Activated effector memory CD4-positive, alpha-beta T cell treated with Interleukin-2 at 50 U/mL for 16 hours (primary cell): ENCODE measurements around the gene UBQLN4.
"Not testable (repeated sequence)": the region's sequence is repeated elsewhere in the genome, so short reads cannot be mapped to it uniquely, and the experiment has no call there.

ENCODE experiments used
- DNase-seq: peaks from one replicate; pipeline ENCODE4 v3.0.0-alpha.2; 2020

Gene UBQLN4

GRCh38 chr1:156080863-156081179, 27.2 kb upstream of the UBQLN4 start:
- DNase-seq: no peak

GRCh38 chr1:156080241-156080862, 26.8 kb upstream of the UBQLN4 start:
- DNase-seq: no peak

DNA sequence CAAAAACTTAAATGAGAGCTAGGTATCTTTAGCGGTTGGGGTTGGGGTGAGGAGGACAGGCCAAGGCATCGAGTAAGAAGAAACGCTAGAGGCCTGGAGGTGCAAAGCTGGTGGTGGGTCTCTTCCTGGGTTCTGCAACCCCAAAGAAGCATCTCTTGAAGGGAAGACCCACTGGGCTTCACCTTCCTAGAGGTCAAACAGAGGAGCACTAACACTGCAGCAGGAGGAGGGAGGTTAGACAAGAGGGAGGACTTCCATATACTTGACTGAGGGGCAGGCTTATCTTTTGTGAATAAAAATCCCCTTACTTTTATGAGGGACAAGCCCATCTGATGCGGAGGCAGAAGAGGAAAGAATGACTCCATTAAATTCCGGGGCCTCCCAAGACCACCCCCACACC, 26.2 kb upstream of the UBQLN4 start:
- DNase-seq: no peak

DNA sequence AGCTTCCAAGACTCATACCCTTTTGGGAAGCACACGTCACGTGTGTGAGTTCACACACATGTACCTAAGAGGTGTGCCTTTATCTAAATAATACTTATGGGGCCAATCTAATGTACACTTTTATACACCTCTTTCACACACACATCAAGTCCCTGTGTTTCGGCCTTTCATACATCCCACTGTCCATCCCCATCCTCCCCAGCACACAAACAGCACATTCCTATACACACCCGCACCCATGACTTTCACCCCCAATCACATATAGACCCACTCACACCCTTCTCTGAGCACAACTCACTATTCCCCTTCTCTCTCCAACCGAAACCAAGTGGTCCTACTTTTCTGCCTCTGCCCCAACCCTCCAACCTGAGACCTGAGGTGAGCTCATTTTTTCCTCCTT, 25.1 kb upstream of the UBQLN4 start:
- no peak for DNase-seq

- no peak for DNase-seq
Observed at GRCh38 chr1:156077430-156077760, 23.8 kb upstream of the UBQLN4 start.

DNA sequence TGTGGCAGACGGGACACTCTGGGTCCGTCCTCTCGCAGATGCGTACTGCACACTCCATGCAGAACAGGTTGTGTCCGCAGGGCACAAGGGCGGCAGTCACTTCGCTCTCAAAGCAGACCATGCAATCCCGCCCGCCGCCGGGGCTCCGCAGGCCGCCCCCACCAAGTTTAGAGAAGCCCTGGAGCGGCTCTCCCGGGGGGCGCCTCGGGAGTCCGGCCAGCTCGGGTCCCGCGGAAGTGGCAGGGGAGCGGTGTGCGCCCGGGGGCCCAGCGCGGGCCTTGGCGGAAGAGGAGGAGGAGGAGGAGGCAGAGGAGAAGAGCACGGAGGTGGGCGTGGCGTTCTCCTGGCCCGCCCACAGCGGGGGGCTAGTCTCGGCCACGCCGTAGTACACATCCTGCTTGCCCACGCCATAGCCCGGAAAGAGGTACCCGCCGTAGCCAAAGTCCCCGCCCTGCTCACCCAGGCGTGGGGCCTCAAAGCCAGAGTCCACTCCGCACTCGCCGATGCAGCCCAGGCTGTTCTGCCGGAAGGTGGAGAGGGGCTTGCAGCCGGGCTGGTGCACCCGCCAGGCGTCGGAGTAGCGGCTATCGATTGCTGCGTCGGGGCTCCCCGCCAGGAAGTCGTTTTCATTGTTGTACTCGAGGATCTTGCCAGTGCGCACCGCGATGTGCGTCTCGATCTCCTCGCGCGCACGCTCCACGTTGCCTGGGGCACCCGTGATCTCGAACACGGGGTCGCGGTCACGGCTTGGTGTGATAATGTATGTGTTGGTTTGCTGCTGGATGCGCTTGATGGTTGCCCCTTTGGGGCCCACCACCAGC, 23.2 kb upstream of the UBQLN4 start:
- DNase-seq: no peak

GRCh38 chr1:156075775-156076204, 22.2 kb upstream of the UBQLN4 start:
- DNase-seq: no peak

- no peak for DNase-seq
Observed at GRCh38 chr1:156075162-156075561, 21.6 kb upstream of the UBQLN4 start.

DNA sequence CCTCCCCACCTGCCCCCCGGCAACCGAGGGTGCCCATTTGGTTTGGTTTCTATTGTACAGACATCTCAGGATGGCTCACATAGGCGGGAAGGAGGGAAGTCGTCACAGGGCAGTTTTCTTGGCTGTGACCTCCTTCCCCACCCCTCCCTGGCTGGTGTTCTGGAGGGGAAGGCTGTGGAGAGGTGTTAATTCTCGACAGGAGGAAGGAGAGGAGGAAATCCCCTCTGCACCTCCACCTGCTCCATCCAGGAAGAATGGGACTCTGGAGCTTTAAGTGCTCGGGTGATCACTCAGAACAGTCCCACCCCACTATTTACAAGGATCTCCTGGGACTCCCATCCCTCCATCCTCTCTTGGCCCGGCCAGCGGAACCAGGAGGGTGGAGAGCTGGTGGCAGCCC, 21.1 kb upstream of the UBQLN4 start:
- no peak for DNase-seq

GRCh38 chr1:156073740-156074139, 20.1 kb upstream of the UBQLN4 start:
- DNase-seq: no peak

DNA sequence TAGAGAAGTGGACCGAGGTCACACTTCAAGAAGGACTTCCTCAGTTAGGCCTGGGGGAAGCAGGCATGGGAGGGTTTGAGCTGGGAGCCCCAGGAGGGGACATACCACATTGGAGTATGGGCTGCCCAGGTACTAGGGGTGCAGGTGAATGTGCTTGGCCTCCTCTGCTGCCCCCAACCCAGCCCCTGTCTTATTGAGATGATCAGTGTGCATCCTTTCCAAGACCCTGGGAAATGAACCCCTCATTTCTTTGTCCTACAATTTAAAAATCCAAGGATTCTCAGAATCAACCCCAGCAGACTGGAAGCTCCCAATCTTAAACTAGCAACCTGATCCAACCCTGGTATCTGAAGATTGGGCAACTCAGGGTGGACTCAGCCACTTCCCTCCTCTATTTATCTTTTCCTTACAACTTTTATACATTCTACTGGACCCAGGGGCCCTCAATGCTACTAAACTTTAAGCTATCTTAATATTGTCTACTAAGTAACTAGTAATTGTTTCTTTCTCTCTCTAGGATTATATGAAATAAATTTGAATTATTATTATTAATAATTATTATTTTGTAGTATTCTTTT, 19.6 kb upstream of the UBQLN4 start:
- no peak for DNase-seq

DNA sequence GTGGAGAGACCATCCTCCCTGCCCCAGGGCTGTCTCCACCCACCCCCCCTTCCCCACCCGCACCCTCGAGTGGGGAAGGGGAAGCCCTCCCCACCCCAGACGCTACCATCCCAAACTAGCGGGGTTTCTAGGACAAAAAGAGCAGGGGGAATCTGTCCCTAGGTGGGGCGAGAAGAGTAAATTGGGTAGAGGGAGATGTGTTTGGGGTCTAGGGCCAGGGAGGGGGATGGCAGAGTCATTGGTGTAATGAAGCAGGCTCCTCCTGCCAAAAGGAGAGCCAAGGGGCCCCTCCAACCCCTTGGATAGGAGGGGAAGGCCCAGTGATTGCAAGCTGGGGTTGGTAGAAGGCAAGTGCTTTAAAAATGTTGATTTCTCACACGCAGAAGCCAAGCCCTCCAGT, 18.7 kb upstream of the UBQLN4 start:
- DNase-seq: no peak

GRCh38 chr1:156071332-156071816, 17.8 kb upstream of the UBQLN4 start:
- not testable (repeated sequence) for DNase-seq

GRCh38 chr1:156070548-156070947, 16.9 kb upstream of the UBQLN4 start:
- DNase-seq: no peak

- DNase-seq: no peak
Observed at GRCh38 chr1:156069490-156070455, 16.2 kb upstream of the UBQLN4 start.

- DNase-seq: no peak
Observed at GRCh38 chr1:156067262-156067661, 13.7 kb upstream of the UBQLN4 start.

DNA sequence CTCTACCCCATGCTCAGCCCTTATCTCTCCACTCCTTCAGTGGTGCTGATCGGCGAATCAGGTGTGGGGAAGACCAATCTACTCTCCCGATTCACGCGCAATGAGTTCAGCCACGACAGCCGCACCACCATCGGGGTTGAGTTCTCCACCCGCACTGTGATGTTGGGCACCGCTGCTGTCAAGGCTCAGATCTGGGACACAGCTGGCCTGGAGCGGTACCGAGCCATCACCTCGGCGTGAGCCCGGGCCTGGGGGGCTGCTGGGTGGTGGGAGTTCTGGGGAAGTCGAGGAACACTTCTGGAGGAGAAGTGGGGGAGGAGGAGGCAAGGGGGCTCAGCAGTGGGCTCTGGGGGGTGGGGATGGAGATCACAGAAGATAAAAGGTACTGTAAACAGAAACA, 12.3 kb upstream of the UBQLN4 start:
- DNase-seq: no peak

DNA sequence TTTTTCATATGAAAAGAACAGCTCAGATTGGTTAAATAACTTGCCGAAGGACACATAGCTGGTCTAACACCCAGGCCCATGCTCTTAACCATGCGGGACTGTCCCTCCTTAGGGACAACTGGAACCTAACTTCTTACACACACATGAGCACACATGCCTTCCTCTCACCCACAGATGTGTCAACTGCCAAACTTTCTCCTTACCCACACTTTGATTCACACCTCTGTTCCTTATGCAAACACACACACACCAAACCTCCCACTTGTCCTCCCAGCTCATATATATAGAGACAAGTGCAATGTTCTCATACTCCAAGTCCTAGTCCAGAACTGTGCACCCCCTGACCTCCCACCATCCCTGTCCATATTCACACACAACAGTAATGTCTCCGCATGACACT, 11.6 kb upstream of the UBQLN4 start:
- no peak for DNase-seq

- no peak for DNase-seq
Observed at GRCh38 chr1:156064615-156065014, 11.0 kb upstream of the UBQLN4 start.

GRCh38 chr1:156063997-156064285, 10.3 kb upstream of the UBQLN4 start:
- no peak for DNase-seq

GRCh38 chr1:156062189-156062588, 8.6 kb upstream of the UBQLN4 start:
- DNase-seq: no peak

DNA sequence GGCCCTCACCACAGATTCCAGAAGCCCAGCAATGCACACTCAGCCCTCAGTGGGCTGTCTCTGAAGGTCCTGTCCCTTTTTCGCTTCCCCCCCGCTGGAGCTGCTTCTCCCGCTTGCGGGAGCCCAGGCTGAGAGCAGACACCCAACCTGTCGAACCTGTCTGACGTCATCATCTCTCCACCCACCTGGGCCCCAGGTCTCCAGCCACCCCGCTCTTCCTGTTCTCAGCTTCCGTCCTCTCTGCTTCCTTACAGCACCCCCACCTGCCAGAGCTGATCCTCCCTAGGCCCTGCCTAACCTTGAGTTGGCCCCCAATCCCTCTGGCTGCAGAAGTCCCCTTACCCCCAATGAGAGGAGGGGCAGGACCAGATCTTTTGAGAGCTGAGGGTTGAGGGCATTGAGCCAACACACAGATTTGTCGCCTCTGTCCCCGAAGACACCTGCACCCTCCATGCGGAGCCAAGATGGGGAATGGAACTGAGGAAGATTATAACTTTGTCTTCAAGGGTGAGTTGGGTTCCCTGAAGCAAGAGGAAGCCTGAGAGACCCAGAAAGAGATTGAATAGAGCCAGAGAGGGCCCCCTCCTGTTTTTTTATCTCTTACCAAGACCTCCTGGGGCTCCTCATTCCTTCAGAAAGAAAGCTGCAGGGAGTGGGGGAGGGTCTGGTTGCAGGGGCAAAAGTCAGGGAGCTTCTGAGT, 7.5 kb upstream of the UBQLN4 start, which contains the start of gene RAB25:
RAB25 (plus strand) TSS at position 224 of the 700 bp plus-strand sequence; CDS start at position 465, 241 bp downstream.
- no peak for DNase-seq
